ENCODE data around the gene DNER.
"Not testable (repeated sequence)": the region's sequence is repeated elsewhere in the genome, so short reads cannot be mapped to it uniquely, and the experiment has no call there.

DNER gene

DNA sequence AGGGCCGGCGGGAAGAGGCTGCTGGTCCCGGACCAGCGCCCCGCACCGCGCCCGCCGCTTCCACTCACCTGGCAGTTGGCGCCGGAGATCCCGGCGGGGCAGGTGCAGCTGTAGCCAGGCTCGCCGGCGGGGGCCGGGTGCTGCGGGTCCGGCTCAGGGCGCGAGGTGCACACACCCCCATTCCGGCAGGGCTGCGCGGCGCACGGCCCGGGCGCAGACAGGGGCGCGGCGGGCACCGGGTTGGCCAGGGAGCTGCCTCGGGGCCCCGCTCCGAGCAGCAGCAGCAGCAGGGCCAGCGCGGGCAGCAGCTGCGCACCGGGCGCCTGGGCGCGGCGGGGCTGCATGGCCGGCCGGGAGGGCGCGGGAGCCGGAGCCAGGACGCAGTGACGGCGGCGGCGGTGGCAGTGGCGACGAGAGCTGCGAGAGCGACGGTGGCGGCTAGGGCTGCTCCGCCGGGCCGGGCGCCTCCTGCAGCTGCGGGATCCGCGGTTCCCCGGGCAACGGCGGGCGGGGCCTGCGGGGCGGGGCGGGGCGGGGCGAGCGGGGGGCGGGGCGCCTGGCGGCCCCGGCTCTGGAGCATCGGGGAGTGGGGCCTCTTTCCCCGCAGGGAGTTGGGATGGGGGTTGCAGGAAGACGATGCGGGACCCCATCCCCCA, at the start of gene DNER:
Gene DNER, minus strand, starts transcription at position 476 of the 656 bp plus-strand sequence. Its CDS starts 132 bp downstream, at position 344.
- no peak for DNase-seq (ENCODE audit: low read depth)

- DNase-seq (ENCODE audit: low read depth) = no peak
Observed at GRCh38 chr2:229761663-229762062, 47.3 kb upstream of the DNER start.

DNA sequence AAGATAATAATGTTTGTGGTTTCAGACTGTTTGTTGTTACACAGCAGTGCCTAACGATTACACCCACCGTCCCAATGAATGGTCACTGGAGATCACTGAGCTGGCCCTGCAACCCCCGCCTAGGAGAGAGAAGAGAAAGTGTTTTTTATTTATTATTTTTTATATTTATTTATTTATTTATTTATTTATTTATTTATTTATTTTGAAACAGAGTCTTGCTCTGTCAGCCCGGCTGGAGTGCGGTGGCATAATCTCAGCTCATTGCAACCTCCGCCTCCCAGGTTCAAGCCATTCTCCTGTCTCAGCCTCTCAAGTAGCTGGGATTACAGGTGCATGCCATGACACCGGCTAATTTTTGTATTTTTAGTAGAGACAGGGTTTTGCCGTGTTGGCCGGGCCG, 43.1 kb upstream of the DNER start:
- not testable (repeated sequence) for DNase-seq (ENCODE audit: low read depth)

- DNase-seq (ENCODE audit: low read depth) = no peak
Observed at GRCh38 chr2:229752970-229753729, 38.8 kb upstream of the DNER start.

DNA sequence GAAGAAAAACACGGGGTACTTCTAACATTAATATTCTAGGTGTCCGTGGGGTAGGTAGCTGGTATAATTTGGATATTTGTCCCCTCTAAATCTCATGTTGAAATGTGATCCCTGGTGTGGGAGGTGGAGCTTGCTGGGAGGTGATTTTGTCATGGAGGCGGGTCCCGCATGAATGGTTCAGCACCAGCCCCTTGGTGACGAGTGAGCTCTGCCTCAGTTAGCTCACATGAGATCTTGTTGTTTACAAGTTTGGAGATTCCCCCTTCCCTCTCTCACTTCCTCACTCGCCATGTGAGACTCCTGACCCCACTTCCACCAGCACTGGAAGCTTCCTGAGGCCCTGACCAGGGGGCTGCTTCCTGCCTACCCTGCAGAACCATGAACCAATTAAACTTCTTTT, 35.4 kb upstream of the DNER start:
- no peak for DNase-seq (ENCODE audit: low read depth)

DNA sequence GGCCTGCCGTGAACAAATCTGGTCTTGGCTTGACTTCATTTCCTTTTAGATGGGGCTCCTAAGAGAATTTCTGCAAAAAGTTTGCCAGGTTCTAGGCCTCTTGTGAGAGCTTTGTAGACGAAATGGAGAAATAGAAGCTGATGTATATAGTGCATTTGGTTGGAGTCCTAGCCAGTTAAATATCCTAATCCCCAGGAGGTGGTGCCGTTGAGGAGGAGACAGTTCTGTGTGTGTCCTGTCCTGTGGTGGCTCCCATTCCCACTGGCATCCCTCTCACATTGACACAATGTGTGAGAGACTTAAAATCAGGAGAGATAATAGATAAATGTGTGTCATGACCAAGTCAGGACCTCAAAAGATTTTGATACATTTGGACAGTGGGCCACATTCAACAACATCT, 34.6 kb upstream of the DNER start:
- DNase-seq (ENCODE audit: low read depth) = no peak

- not testable (repeated sequence) for DNase-seq (ENCODE audit: low read depth)
Observed at GRCh38 chr2:229742691-229743090, 28.3 kb upstream of the DNER start.

GRCh38 chr2:229740279-229740678, 25.9 kb upstream of the DNER start:
- no peak for DNase-seq (ENCODE audit: low read depth)

DNA sequence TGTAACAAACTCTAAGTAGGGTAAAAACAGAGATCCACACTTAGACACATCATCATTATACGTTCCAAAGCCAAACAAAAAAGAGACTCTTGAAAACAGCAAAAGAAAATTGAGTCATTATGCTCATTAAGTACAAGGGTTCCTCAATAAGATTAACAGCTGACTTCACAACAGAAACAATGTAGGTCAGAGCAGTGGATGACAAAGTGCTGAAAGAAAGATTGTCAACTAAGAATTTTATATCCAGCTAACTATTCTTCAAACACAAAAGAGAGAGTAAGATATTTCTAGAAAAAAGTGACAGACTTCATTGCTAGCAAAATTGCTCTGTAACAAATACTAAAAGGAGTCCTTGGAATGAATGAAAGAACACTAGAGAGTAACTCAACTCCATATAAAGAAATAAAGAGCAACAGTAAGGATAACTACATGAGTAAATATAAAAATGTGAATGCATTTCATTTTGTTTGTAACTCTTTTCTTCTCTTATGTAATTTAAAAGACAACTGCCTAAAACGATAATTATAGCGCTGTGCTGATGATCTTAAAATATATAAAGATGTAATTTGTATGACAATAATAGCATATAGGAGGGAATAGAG, 23.8 kb upstream of the DNER start:
- no peak for DNase-seq (ENCODE audit: low read depth)

GRCh38 chr2:229734410-229734809, 20.1 kb upstream of the DNER start:
- no peak for DNase-seq (ENCODE audit: low read depth)

DNA sequence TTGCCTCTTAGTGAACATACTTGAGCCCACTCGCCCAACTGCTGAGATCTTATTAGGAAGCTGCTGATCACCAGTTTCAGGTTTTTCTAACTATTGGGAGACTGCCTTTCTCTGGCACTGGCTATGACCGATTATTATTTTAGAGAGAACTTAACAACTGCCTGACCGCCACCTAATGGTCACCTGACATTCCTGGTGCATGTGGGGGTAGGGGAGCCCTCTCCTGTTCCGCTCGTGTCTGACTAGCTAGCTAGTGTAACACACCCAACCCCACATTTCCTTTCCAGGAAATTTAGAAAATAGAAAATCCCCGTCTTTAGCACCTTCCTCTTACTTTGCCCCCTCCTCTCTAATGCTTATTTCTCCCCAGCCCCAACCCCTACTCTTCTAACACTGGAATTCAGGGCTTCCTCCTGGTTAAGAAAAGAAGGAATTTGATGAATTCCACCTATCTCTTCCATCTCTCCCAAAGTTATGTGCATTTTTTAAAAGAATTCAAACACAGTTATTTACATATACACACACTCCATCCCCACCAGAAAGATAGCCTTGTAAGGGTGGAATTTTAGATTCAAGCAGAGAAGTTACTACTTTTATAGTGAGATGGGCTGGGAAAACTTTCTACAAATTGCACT, 19.4 kb upstream of the DNER start:
- no peak for DNase-seq (ENCODE audit: low read depth)

- no peak for DNase-seq (ENCODE audit: low read depth)
Observed at GRCh38 chr2:229732897-229733296, 18.5 kb upstream of the DNER start.

GRCh38 chr2:229731916-229732315, 17.6 kb upstream of the DNER start:
- DNase-seq (ENCODE audit: low read depth) = no peak

- no peak for DNase-seq (ENCODE audit: low read depth)
Observed at GRCh38 chr2:229731363-229731762, 17.0 kb upstream of the DNER start.

DNA sequence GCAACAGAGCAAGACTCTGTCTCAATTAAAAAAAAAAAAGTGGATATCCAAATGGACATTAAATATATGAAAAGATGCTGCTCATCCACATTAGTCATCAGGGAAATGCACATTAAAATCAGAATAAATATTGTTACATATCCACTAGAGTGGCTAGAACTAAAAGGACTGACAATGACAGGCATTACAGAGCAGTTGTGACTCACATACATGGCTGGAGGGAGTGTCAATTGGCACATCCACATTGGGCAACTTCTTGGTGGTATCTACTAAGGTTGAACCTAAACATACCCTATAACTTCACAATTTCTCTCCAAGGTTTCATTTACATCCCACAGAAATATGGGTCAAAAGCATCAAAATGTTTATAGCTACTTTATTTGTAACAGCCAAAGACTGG, 14.0 kb upstream of the DNER start:
- no peak for DNase-seq (ENCODE audit: low read depth)

DNA sequence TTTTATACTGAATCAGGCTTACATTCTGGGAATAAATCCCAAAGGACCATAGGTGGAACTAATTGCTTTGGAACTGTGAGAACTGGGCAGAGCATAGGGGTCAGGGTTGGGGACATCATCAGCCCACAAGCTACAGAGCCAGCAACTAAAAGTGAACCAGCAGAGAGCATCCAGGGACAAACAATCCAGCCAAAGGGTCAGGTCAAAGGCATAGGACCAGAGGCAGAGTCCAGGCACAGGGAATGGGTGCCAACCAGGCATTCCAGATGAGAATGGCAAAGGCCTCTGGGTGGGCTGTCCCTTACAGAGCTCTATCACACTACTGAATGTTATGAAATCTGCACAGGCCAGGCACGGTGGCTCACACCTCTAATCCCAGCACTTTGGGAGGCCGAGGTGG, 12.3 kb upstream of the DNER start:
- no peak for DNase-seq (ENCODE audit: low read depth)

- no peak for DNase-seq (ENCODE audit: low read depth)
Observed at GRCh38 chr2:229725716-229726574, 11.6 kb upstream of the DNER start.

GRCh38 chr2:229723192-229723591, 8.8 kb upstream of the DNER start:
- not testable (repeated sequence) for DNase-seq (ENCODE audit: low read depth)

DNA sequence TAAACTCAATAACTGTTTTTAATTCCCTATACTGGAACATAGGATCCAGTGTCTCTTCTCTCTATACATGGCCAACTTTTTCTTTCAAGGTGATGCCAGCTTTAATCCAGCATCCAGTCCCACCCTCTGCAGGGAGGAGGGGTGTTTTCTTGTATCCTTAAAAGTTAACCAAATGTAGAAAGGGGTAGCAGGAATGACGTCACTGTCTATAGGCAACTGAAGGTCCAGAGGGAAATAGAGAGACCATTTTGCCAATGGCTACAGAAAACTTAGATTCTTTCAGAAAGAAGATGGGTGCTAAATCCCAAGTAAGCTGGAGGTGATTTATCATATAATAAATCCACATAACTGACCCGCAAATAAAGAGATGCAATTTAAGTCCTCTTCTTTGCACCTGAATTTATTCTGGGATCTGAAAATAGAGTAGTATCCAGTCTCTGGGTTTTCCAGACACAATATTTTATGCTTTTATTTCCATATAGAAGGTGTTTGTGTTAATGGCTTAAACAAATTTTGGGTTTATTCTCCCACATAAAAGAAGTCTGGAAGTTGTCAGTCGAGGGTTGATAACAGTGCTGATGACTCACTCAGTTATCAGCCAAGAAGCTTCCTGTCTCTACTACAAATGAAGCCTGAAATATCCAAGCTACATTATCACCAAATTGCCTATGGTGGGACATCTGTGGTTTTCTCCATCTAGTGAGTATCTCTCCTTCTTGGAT, 5.7 kb upstream of the DNER start:
- no peak for DNase-seq (ENCODE audit: low read depth)

GRCh38 chr2:229718057-229718456, 3.7 kb upstream of the DNER start:
- no peak for DNase-seq (ENCODE audit: low read depth)

GRCh38 chr2:229715895-229716507, 1.6 kb upstream of the DNER start:
- no peak for DNase-seq (ENCODE audit: low read depth)
